Measurements from ENCODE around the gene SH2D2A.

DNA sequence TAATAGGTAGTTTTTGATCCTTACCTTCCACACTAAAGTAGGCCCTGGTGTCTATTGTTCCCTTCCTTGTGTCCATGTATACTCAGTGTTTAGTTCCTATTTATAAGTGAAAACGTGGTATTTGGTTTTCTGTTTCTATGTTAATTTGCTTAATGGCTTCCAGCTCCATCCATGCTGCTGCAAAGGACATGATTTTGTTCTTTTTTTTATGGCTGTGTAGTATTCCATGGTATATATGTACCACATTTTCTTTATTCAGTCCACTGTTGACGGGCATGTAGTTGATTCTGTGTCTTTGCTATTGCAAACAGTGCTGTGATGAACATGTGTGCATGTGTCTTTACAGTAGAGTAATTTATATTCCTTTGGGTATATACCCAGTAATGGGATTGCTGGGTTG, 28.5 kb downstream of the SH2D2A start:
- TF ChIP-seq MAFK (IDR thresholded peaks at IDR 0.05; ENCODE audit: low read depth, low read length) (no peak), CEBPB (IDR thresholded peaks at IDR 0.05; ENCODE audit: low read depth, low read length) (no peak), CTCF (conservative IDR thresholded peaks at IDR 0.05; ENCODE audit: low read depth, low read length) (no peak), RAD21 (IDR thresholded peaks at IDR 0.05; ENCODE audit: low read length) (no peak), MAZ (IDR thresholded peaks at IDR 0.05; ENCODE audit: borderline replicate concordance, low read depth, low read length) (no peak)
